PC-3 (cell line): ENCODE measurements around the gene AXIN2. TPM values are rescaled to one million over a fixed set of nuclear protein-coding genes. Genes with fewer than 3 reads are reported as not detected.
"Not testable (repeated sequence)": the region's sequence is repeated elsewhere in the genome, so short reads cannot be mapped to it uniquely, and the experiment has no call there.

Experiments
- ATAC-seq: fragments of 200-7000 bp; cut with Tn5 transposase; 2 replicates; pipeline ENCODE4 v1.9.1; 2020; ENCODE audit warnings: mild to moderate bottlenecking, moderate library complexity
- BruUV-seq: library from RNA; stranded (reverse); fragments of 400-500 nt; replicated peaks from 2 replicates; lab custom pipeline; 2021; lab: Mats Ljungman, UMichigan
- CTCF ChIA-PET: fragments of 300-600 bp; sonication (Branson Sonifier 250); formaldehyde crosslinking; loops from one replicate; lab custom pipeline; 2022; ENCODE audit warnings: antibody characterized with exemption; lab: Charles Lee
- POLR2A ChIA-PET: fragments of 300-600 bp; sonication (Branson Sonifier 250); formaldehyde crosslinking; loops from one replicate; lab custom pipeline; 2022; ENCODE audit warnings: antibody characterized with exemption; ENCODE audit not compliant: unreplicated experiment; lab: Charles Lee
- DNase-seq: peaks from one replicate; pipeline ENCODE4 v3.0.0-alpha.2; 2015
- H2AFZ ChIP-seq: fragments of 300-600 bp; sonication (generic); 2 replicates; pipeline ENCODE4 v1.6.0; 2016; ENCODE audit warnings: antibody characterized with exemption, low read length
- H3F3A ChIP-seq: fragments of 300-600 bp; sonication (generic); one replicate; pipeline ENCODE4 v1.6.0; 2017; ENCODE audit warnings: antibody characterized with exemption, low read length, control low read depth, mild to moderate bottlenecking; ENCODE audit not compliant: unreplicated experiment
- H3K27ac ChIP-seq: fragments of 300-600 bp; sonication (generic); 2 replicates; pipeline ENCODE4 v1.5.1; 2016; ENCODE audit warnings: mild to moderate bottlenecking, low read length
- H3K27me3 ChIP-seq: fragments of 300-600 bp; sonication (generic); 2 replicates; pipeline ENCODE4 v1.6.1; 2016; ENCODE audit warnings: low read length, mixed read lengths
- H3K36me3 ChIP-seq: fragments of 300-600 bp; sonication (generic); 2 replicates; pipeline ENCODE4 v1.6.1; 2016; ENCODE audit warnings: low read depth, mixed run types, low read length, mixed read lengths
- H3K4me1 ChIP-seq: fragments of 300-600 bp; sonication (generic); 2 replicates; pipeline ENCODE4 v1.5.1; 2016; ENCODE audit warnings: low read length; ENCODE audit not compliant: insufficient read depth
- H3K4me2 ChIP-seq: fragments of 300-600 bp; sonication (generic); 2 replicates; pipeline ENCODE4 v1.6.0; 2016; ENCODE audit warnings: low read length
- H3K4me3 ChIP-seq: fragments of 300-600 bp; sonication (generic); 2 replicates; pipeline ENCODE4 v1.5.1; 2016; ENCODE audit warnings: mild to moderate bottlenecking, low read length, mixed read lengths
- H3K79me2 ChIP-seq: fragments of 300-600 bp; sonication (generic); 2 replicates; pipeline ENCODE4 v1.6.1; 2017; ENCODE audit warnings: low read length, mixed read lengths
- H3K9ac ChIP-seq: fragments of 300-600 bp; sonication (generic); 2 replicates; pipeline ENCODE4 v1.6.0; 2016; ENCODE audit warnings: mild to moderate bottlenecking, low read length
- H3K9me2 ChIP-seq: fragments of 300-600 bp; sonication (generic); replicated peaks from 2 replicates; pipeline ENCODE4 v1.6.1; 2016; ENCODE audit warnings: mixed run types, low read length, mixed read lengths
- H3K9me3 ChIP-seq: fragments of 300-600 bp; sonication (generic); 2 replicates; pipeline ENCODE4 v1.6.1; 2016; ENCODE audit warnings: low read length, mixed read lengths
- H4K20me1 ChIP-seq: fragments of 300-600 bp; sonication (generic); 2 replicates; pipeline ENCODE4 v1.6.1; 2016; ENCODE audit warnings: low read length, mixed read lengths
- EZH2 ChIP-seq: fragments of 300-600 bp; sonication (generic); IDR thresholded peaks from one replicate; pipeline ENCODE4 v1.6.1; 2017; ENCODE audit warnings: antibody characterized with exemption, mild to moderate bottlenecking, low read length; ENCODE audit not compliant: unreplicated experiment
- EZH2phosphoT487 ChIP-seq: fragments of 300-600 bp; sonication (generic); IDR thresholded peaks from 2 replicates; pipeline ENCODE4 v1.6.1; 2018; ENCODE audit warnings: mild to moderate bottlenecking, antibody characterized with exemption, low read length, borderline replicate concordance
- intact Hi-C: fragments of 100-400 bp; cut with micrococcal nuclease; formaldehyde crosslinking; loops from 2 replicates; pipeline ENCODE4 v1.9.0; 2023
- total RNA-seq: library from RNA; depleted of rRNA; stranded (reverse); fragments of >200 nt; gene quantifications from 2 replicates; pipeline ENCODE4 v1.2.3, GENCODE V29; 2014
- TF ChIP-seq, protein P1 (sequence below): fragments of 300-600 bp; sonication (generic); conservative IDR thresholded peaks from 2 replicates; pipeline ENCODE4 v1.5.1; 2017; ENCODE audit warnings: antibody characterized with exemption, low read depth, mild to moderate bottlenecking, low read length

The AXIN2 gene
- total RNA-seq, 1 experiment from 2014 or later: 2.0 TPM

DNA sequence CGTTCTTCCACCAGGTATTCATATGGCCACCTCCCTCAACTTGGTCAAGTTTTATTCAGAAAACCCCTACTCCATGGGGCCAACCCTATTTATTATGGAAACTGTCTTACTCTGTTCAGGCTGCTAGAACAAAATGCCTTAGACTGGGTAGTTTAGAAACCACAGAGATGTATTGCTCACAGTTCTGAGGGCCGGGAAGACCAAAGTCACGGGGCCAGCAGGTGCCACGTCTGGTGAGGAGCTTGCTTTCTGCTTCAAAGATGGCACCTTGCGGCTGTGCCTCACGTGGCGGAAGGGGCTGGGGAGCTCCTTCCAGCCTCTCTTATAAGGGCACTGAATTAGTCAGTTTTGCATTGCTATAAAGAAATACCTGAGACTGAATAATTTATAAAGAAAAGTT, 74.3 kb downstream of the AXIN2 start:
- H3K4me1 ChIP-seq: no peaks in the 10 kb centered on the region
- BruUV-seq: no TSS peak
- H3K27me3 ChIP-seq: peaks cover 18% of the 10 kb centered on the region
- no peak overlapping the region for H3K9ac ChIP-seq
- H3K79me2 ChIP-seq: no peaks in the 10 kb centered on the region
- no peaks in the 10 kb centered on the region for H3K9me2 ChIP-seq
- H3K4me3 ChIP-seq: no peak overlapping the region
- no peak overlapping the region for H2AFZ ChIP-seq
- H3K4me2 ChIP-seq: no peak overlapping the region
- H3K36me3 ChIP-seq: no peaks in the 10 kb centered on the region
- ATAC-seq: no peak
- CTCF ChIA-PET: no interaction called here
- no peak for DNase-seq
- intact Hi-C loops: no loop called here
- TF ChIP-seq EZH2 (no peak), EZH2phosphoT487 (no peak)
- TF ChIP-seq, protein P1, sequence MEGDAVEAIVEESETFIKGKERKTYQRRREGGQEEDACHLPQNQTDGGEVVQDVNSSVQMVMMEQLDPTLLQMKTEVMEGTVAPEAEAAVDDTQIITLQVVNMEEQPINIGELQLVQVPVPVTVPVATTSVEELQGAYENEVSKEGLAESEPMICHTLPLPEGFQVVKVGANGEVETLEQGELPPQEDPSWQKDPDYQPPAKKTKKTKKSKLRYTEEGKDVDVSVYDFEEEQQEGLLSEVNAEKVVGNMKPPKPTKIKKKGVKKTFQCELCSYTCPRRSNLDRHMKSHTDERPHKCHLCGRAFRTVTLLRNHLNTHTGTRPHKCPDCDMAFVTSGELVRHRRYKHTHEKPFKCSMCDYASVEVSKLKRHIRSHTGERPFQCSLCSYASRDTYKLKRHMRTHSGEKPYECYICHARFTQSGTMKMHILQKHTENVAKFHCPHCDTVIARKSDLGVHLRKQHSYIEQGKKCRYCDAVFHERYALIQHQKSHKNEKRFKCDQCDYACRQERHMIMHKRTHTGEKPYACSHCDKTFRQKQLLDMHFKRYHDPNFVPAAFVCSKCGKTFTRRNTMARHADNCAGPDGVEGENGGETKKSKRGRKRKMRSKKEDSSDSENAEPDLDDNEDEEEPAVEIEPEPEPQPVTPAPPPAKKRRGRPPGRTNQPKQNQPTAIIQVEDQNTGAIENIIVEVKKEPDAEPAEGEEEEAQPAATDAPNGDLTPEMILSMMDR: no peak
- H3K27ac ChIP-seq: no peak overlapping the region
- no peaks in the 10 kb centered on the region for H3F3A ChIP-seq
- POLR2A ChIA-PET: no interaction called here
- no peaks in the 10 kb centered on the region for H4K20me1 ChIP-seq
- H3K9me3 ChIP-seq: no peaks in the 10 kb centered on the region

DNA sequence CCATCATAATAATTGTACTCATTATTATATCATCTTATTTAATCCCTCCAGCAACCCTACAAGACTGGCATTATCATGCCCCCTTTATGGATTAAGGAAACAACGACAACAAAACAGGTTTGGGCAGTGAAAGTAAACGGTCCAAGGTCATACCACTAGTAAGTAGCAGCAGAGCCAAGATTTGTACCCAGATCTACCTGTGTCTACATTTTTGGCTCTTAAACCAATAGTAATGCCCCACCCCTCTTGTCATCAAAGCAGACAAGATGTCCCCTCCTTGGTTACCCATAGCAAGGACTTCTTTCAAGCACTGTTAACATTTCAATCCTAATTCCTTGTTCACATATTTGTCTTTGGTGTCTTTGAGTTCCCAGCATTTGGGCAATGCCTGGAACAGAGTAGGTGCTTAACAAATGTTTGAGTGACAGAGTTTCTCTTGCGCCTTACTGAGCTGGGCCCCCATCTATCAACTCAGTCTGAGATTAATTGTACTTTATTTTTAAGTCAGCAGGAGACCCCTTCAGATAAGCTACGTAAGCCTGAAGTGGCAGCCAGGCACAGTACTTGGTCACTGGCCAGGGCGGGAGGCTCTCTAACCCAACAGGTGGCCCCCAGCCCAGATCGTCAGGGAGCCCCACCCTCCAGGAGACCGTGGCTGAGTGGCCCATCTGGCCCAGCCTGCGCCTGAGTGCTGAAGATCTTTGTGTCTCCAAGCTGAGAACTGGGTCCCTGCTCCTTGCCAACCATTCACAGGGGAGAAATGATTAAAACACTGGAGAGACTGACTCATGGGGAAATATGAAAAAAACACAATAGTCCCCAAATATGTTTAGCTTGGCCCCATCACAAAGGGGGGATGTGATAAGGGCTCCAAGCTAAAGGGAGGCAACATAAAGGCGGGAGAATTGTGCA, 75.8 kb downstream of the AXIN2 start:
- Histone ChIP-seq H3K36me3 (no peaks in the 10 kb centered on the region), H3K9me3 (no peaks in the 10 kb centered on the region), H3K27me3 (peaks cover 18% of the 10 kb centered on the region), H3K9ac (no peak overlapping the region), H3K4me2 (no peak overlapping the region), H2AFZ (no peak overlapping the region), H3K4me1 (no peaks in the 10 kb centered on the region), H3K79me2 (no peaks in the 10 kb centered on the region), H3K9me2 (no peaks in the 10 kb centered on the region), H3F3A (no peaks in the 10 kb centered on the region), H4K20me1 (no peaks in the 10 kb centered on the region), H3K27ac (no peak overlapping the region), H3K4me3 (no peak overlapping the region)
- intact Hi-C loops: no loop called here
- BruUV-seq: no TSS peak
- no peak for DNase-seq
- CTCF ChIA-PET: no interaction called here
- POLR2A ChIA-PET: no interaction called here
- ATAC-seq: no peak
- TF ChIP-seq EZH2 (no peak), EZH2phosphoT487 (no peak)
- TF ChIP-seq, protein P1: no peak

DNA sequence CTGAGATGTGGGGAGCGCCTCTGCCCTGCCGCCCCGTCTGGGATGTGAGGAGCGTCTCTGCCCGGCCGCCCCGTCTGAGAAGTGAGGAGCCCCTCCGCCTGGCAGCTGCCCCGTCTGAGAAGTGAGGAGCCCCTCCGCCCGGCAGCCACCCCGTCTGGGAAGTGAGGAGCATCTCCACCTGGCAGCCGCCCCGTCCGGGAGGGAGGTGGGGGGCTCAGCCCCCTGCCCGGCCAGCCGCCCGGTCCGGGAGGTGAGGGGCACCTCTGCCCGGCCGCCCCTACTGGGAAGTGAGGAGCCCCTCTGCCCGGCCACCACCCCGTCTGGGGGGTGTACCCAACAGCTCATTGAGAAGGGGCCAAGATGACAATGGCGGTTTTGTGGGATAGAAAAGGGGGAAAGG, 77.0 kb downstream of the AXIN2 start:
- H3K4me2 ChIP-seq, POLR2A ChIA-PET, H4K20me1 ChIP-seq, H3K9ac ChIP-seq, CTCF ChIA-PET, H3K36me3 ChIP-seq, H3K4me3 ChIP-seq, DNase-seq, H3F3A ChIP-seq, H3K27ac ChIP-seq, H3K79me2 ChIP-seq, H3K9me3 ChIP-seq, intact Hi-C loops, ATAC-seq, H2AFZ ChIP-seq, H3K4me1 ChIP-seq, H3K9me2 ChIP-seq, BruUV-seq: not testable (repeated sequence)
- H3K27me3 ChIP-seq: peaks cover 18% of the 10 kb centered on the region
